Panc1 (cell line): ENCODE data around the gene R3HDM4. TPM values are rescaled to one million over a fixed set of nuclear protein-coding genes. Genes with fewer than 3 reads are reported as not detected.

Source experiments
- ATAC-seq: fragments of 200-7000 bp; cut with Tn5 transposase; 2 replicates; pipeline ENCODE4 v1.9.1; 2020; ENCODE audit warnings: mild to moderate bottlenecking, moderate library complexity
- BruUV-seq: library from RNA; stranded (reverse); fragments of 400-500 nt; replicated peaks from 2 replicates; lab custom pipeline; 2021; lab: Mats Ljungman, UMichigan
- CTCF ChIA-PET: fragments of 300-600 bp; sonication (Branson Sonifier 250); formaldehyde crosslinking; loops from one replicate; lab custom pipeline; 2022; ENCODE audit warnings: antibody characterized with exemption; lab: Charles Lee
- POLR2A ChIA-PET: fragments of 300-600 bp; sonication (Branson Sonifier 250); formaldehyde crosslinking; loops from one replicate; lab custom pipeline; 2022; ENCODE audit warnings: antibody characterized with exemption; lab: Charles Lee
- DNase-seq: peaks from one replicate; pipeline ENCODE4 v3.0.0-alpha.2; 2010; ENCODE audit warnings: low read depth, low spot score
- H3K27ac ChIP-seq: 2 replicates; pipeline ENCODE4 v1.5.1; 2011; ENCODE audit warnings: mild to moderate bottlenecking, low read length, inconsistent platforms
- H3K27me3 ChIP-seq: fragments of 200-500 bp; sonication (Bioruptor generic); 2 replicates; pipeline ENCODE4 v1.6.0; 2014; ENCODE audit warnings: low read length, inconsistent platforms; ENCODE audit not compliant: control insufficient read depth, insufficient read depth
- H3K36me3 ChIP-seq: fragments of 200-500 bp; sonication (Bioruptor generic); 2 replicates; pipeline ENCODE4 v1.5.1; 2014; ENCODE audit warnings: inconsistent platforms, mild to moderate bottlenecking, low read length, moderate library complexity; ENCODE audit not compliant: control insufficient read depth, insufficient read depth
- H3K4me1 ChIP-seq: 2 replicates; pipeline ENCODE4 v1.5.1; 2011; ENCODE audit warnings: inconsistent platforms, mild to moderate bottlenecking, low read length, moderate library complexity; ENCODE audit not compliant: control insufficient read depth, insufficient read depth
- H3K4me3 ChIP-seq, 2 experiments: 2 replicates each; pipeline ENCODE4 v1.5.1; 2011 to 2012; ENCODE audit warnings: low read depth in 2 of 2, low read length in 2 of 2, mild to moderate bottlenecking in 2 of 2, inconsistent platforms in 1 of 2, moderate library complexity in 1 of 2
- H3K9me3 ChIP-seq: fragments of 200-500 bp; sonication (Bioruptor generic); 2 replicates; pipeline ENCODE4 v1.5.1; 2014; ENCODE audit warnings: low read depth, mild to moderate bottlenecking, inconsistent platforms, low read length, moderate library complexity; ENCODE audit not compliant: control insufficient read depth, insufficient read depth
- CTCF ChIP-seq: fragments of 450-650 bp; IDR thresholded peaks from 2 replicates; pipeline ENCODE4 v1.5.1; 2017; ENCODE audit warnings: mild to moderate bottlenecking
- POLR2AphosphoS5 ChIP-seq: IDR thresholded peaks from 2 replicates; pipeline ENCODE4 v1.6.1; 2012; ENCODE audit warnings: mild to moderate bottlenecking, low read depth, low read length, moderate library complexity
- REST ChIP-seq, 2 experiments: IDR thresholded peaks; 2 replicates each; pipeline ENCODE4 v1.6.1; 2011 to 2012; ENCODE audit warnings: low read depth in 2 of 2, control low read depth in 1 of 2, low read length in 1 of 2, mild to moderate bottlenecking in 1 of 2, moderate library complexity in 1 of 2; ENCODE audit not compliant: insufficient read depth in 1 of 2
- SIN3A ChIP-seq: IDR thresholded peaks from 2 replicates; pipeline ENCODE4 v1.6.1; 2012; ENCODE audit warnings: low read depth, mild to moderate bottlenecking, low read length, moderate library complexity, borderline replicate concordance; ENCODE audit not compliant: insufficient read depth
- TCF7L2 ChIP-seq: IDR thresholded peaks from 2 replicates; pipeline ENCODE4 v1.6.1; 2011; ENCODE audit warnings: mild to moderate bottlenecking, low read depth, low read length, inconsistent platforms
- in situ Hi-C: cut with HindIII; loops from 2 replicates; pipeline ENCODE4 v1.10.0; 2016; ENCODE audit warnings: low sequenced_read_pairs, low pct_unique_long_range_greater_than_20kb
- intact Hi-C: fragments of 100-400 bp; cut with micrococcal nuclease; formaldehyde crosslinking; loops from one replicate; pipeline ENCODE4 v1.10.0; 2022; ENCODE audit not compliant: unreplicated experiment
- total RNA-seq: library from RNA; stranded (reverse); gene quantifications from one replicate; pipeline ENCODE4 v1.2.1, GENCODE V29; 2021; ENCODE audit not compliant: unreplicated experiment

R3HDM4 gene
- total RNA-seq, 1 experiment from 2014 or later: 43.5 TPM

- Histone ChIP-seq H3K27ac (no peak overlapping the region), H3K27me3 (no peaks in the 10 kb centered on the region), H3K4me1 (no peaks in the 10 kb centered on the region), H3K9me3 (no peaks in the 10 kb centered on the region), H3K36me3 (no peaks in the 10 kb centered on the region), H3K4me3 (no peak overlapping the region)
- ATAC-seq: peak; percentile 83
- BruUV-seq: no TSS peak
- CTCF ChIA-PET: no interaction called here
- in situ Hi-C loops: no loop called here
- POLR2A ChIA-PET: no interaction called here
- intact Hi-C loops: no loop called here
- no peak for DNase-seq
- no peak for TF ChIP-seq REST (IDR thresholded peaks at IDR 0.05; ENCODE audit: insufficient read depth in 1 of 2, low read depth in 2 of 2, low read length in 1 of 2)
- no peak for TF ChIP-seq SIN3A
- no peak for TF ChIP-seq CTCF
- no peak for TF ChIP-seq TCF7L2
- no peak for TF ChIP-seq POLR2AphosphoS5
Observed at GRCh38 chr19:900302-901111, 12.5 kb downstream of the R3HDM4 start.

- Histone ChIP-seq H3K4me3 (no peak overlapping the region), H3K9me3 (no peaks in the 10 kb centered on the region), H3K36me3 (no peaks in the 10 kb centered on the region), H3K4me1 (no peaks in the 10 kb centered on the region), H3K27ac (no peak overlapping the region), H3K27me3 (no peaks in the 10 kb centered on the region)
- ATAC-seq: no peak; the same call in 1 of the 2 replicates
- no TSS peak for BruUV-seq
- DNase-seq: no peak
- intact Hi-C loops (no loop called here), in situ Hi-C loops (no loop called here)
- no peak for TF ChIP-seq TCF7L2
- no peak for TF ChIP-seq POLR2AphosphoS5
- no peak for TF ChIP-seq SIN3A
- TF ChIP-seq CTCF: no peak
- TF ChIP-seq REST (IDR thresholded peaks at IDR 0.05; ENCODE audit: insufficient read depth in 1 of 2, low read depth in 2 of 2, low read length in 1 of 2): no peak
- ChIA-PET CTCF (no interaction called here), POLR2A (no interaction called here)
Observed at GRCh38 chr19:900043-900301, 13.0 kb downstream of the R3HDM4 start.
